Testis (tissue), 3 donors: Measurements from ENCODE around the gene ZFP36L2. TPM values are rescaled to one million over a fixed set of nuclear protein-coding genes. Genes with fewer than 3 reads are reported as not detected.

Experiments used
- DNase-seq: peaks from one replicate; pipeline ENCODE4 v3.0.0-alpha.2; 2019
- H3K27ac ChIP-seq, 2 donors: fragments of 200-600 bp; sonication (generic); one replicate each; pipeline ENCODE4 v1.5.1; 2019
- H3K27me3 ChIP-seq: fragments of 200-600 bp; sonication (generic); one replicate; pipeline ENCODE4 v1.5.1; 2019
- H3K36me3 ChIP-seq: fragments of 200-600 bp; sonication (generic); one replicate; pipeline ENCODE4 v1.5.1; 2017; ENCODE audit warnings: low read depth; ENCODE audit errors: missing control alignments
- H3K4me1 ChIP-seq: fragments of 200-600 bp; sonication (generic); one replicate; pipeline ENCODE4 v1.5.1; 2019
- H3K4me3 ChIP-seq, 2 donors: fragments of 200-600 bp; sonication (generic); one replicate each; pipeline ENCODE4 v1.5.1; 2017 to 2019
- H3K9me3 ChIP-seq: fragments of 200-600 bp; sonication (generic); one replicate; pipeline ENCODE4 v1.5.1; 2017
- CTCF ChIP-seq, 3 experiments: fragments of 450-650 bp in 2 of 3; fragments of 200-600 bp in 1 of 3; sonication (generic) in 1 of 3; IDR thresholded peaks; one replicate each; pipeline ENCODE4 v1.5.1; 2016 to 2019; ENCODE audit warnings: antibody characterized with exemption in 3 of 3, mild to moderate bottlenecking in 2 of 3, moderate library complexity in 1 of 3
- POLR2A ChIP-seq: fragments of 450-650 bp; IDR thresholded peaks from one replicate; pipeline ENCODE4 v1.6.1; 2017; ENCODE audit warnings: antibody characterized with exemption, mild to moderate bottlenecking, moderate library complexity
- WGBS, 2 donors: methylation state at CpG; one replicate each; pipeline ENCODE4 v1.1.5; 2018; 5-methylcytosine and 5-hydroxymethylcytosine counted together
- intact Hi-C: fragments of 100-400 bp; cut with DNase I; formaldehyde crosslinking; loops from one replicate; pipeline ENCODE4 v1.15.1; 2023; ENCODE audit warnings: low total_unique reads
- polyA plus RNA-seq: library from polyadenylated mRNA; stranded (reverse); fragments of 350-450 nt; fragmentation: Illumina TruSeq; extraction: RNeasy Lipid Tissue Mini Kit (QIAGEN cat#74804); gene quantifications from one replicate; pipeline ENCODE4 v1.2.3, GENCODE V29; 2014; ENCODE audit warnings: low read depth, low replicate concordance; ENCODE audit not compliant: insufficient read depth
- total RNA-seq, 2 donors: library from RNA; depleted of rRNA; stranded (reverse); fragments of >200 nt; gene quantifications; one replicate each; pipeline ENCODE4 v1.2.3, GENCODE V29; 2016

Gene ZFP36L2
- total and polyA plus RNA-seq, 3 donors from 2014 or later, result 35.7 to 54.4 (median 45.4) TPM

GRCh38 chr2:43218155-43218701, 8.2 kb downstream of the ZFP36L2 start:
- Histone ChIP-seq H3K9me3 (no peaks in the 10 kb centered on the region), H3K27me3 (no peaks in the 10 kb centered on the region), H3K4me1 (peaks cover 40% of the 10 kb centered on the region), H3K4me3 (no peak overlapping the region), H3K27ac (peak overlapping the region; percentile 92 to 100), H3K36me3 (no peaks in the 10 kb centered on the region)
- intact Hi-C loops, result no loop called here
- peak; percentile 63 for DNase-seq
- 23 to 26% methylated on average over 12 to 13 of the region's 13 CpGs for WGBS, 2 donors
- TF ChIP-seq CTCF (IDR thresholded peaks at IDR 0.05) (peak in 2 of 3 experiments; percentile 7 to 16), POLR2A (no peak)

GRCh38 chr2:43217228-43218154, 8.9 kb downstream of the ZFP36L2 start:
- Histone ChIP-seq H3K4me1 (peaks cover 36% of the 10 kb centered on the region), H3K27me3 (no peaks in the 10 kb centered on the region), H3K9me3 (no peaks in the 10 kb centered on the region), H3K27ac (peak overlapping the region; percentile 92 to 100), H3K4me3 (no peak overlapping the region), H3K36me3 (no peaks in the 10 kb centered on the region)
- 45 to 46% methylated on average over 9 to 11 of the region's 11 CpGs for WGBS, 2 donors
- TF ChIP-seq CTCF (IDR thresholded peaks at IDR 0.05) (no peak), POLR2A (no peak)
- intact Hi-C loops, result no loop called here
- DNase-seq, result peak; percentile 34

- Histone ChIP-seq H3K9me3 (no peaks in the 10 kb centered on the region), H3K4me3 (no peak overlapping the region), H3K4me1 (peaks cover 35% of the 10 kb centered on the region), H3K27me3 (no peaks in the 10 kb centered on the region), H3K27ac (no peak overlapping the region), H3K36me3 (no peaks in the 10 kb centered on the region)
- DNase-seq, result no peak
- WGBS, 2 donors, result 84 to 93% methylated on average over 8 of the region's 8 CpGs
- no peak for TF ChIP-seq POLR2A
- intact Hi-C loops, result no loop called here
Measured at GRCh38 chr2:43216629-43217028, 9.8 kb downstream of the ZFP36L2 start.

- WGBS, 2 donors, result 73% methylated on average over 6 of the region's 6 CpGs
- intact Hi-C loops, result no loop called here
- H3K36me3 ChIP-seq, result no peaks in the 10 kb centered on the region
- H3K4me3 ChIP-seq, result no peak overlapping the region
- TF ChIP-seq POLR2A (no peak), CTCF (IDR thresholded peaks at IDR 0.05) (no peak)
- peak overlapping the region in 1 of 2 donors; percentile 9 for H3K27ac ChIP-seq
- no peaks in the 10 kb centered on the region for H3K9me3 ChIP-seq
- peaks cover 28% of the 10 kb centered on the region for H3K4me1 ChIP-seq
- no peaks in the 10 kb centered on the region for H3K27me3 ChIP-seq
- DNase-seq, result no peak
Measured at GRCh38 chr2:43215673-43216255, 10.6 kb downstream of the ZFP36L2 start.

GRCh38 chr2:43214253-43214652, 12.2 kb downstream of the ZFP36L2 start:
- Histone ChIP-seq H3K9me3 (no peaks in the 10 kb centered on the region), H3K4me1 (peaks cover 27% of the 10 kb centered on the region), H3K4me3 (no peak overlapping the region), H3K36me3 (no peaks in the 10 kb centered on the region), H3K27me3 (no peaks in the 10 kb centered on the region), H3K27ac (no peak overlapping the region)
- intact Hi-C loops, result no loop called here
- DNase-seq, result no peak
- no peak for TF ChIP-seq CTCF (IDR thresholded peaks at IDR 0.05)
- no peak for TF ChIP-seq POLR2A
- WGBS, 2 donors, result 70 to 77% methylated on average over 5 of the region's 5 CpGs
